ENCODE measurements around the gene OR2J2. TPM values are rescaled to one million over a fixed set of nuclear protein-coding genes. Genes with fewer than 3 reads are reported as not detected.
"Not testable (repeated sequence)": the region's sequence is repeated elsewhere in the genome, so short reads cannot be mapped to it uniquely, and the experiment has no call there.

The OR2J2 gene
- total RNA-seq, 4 donors from 2014 or later, result not detected

GRCh38 chr6:29200767-29201662, 30.3 kb downstream of the OR2J2 start:
- H3K27me3 ChIP-seq, result no peaks in the 10 kb centered on the region
- no peak for DNase-seq
- no peak overlapping the region for H3K27ac ChIP-seq
- TF ChIP-seq, protein P1, sequence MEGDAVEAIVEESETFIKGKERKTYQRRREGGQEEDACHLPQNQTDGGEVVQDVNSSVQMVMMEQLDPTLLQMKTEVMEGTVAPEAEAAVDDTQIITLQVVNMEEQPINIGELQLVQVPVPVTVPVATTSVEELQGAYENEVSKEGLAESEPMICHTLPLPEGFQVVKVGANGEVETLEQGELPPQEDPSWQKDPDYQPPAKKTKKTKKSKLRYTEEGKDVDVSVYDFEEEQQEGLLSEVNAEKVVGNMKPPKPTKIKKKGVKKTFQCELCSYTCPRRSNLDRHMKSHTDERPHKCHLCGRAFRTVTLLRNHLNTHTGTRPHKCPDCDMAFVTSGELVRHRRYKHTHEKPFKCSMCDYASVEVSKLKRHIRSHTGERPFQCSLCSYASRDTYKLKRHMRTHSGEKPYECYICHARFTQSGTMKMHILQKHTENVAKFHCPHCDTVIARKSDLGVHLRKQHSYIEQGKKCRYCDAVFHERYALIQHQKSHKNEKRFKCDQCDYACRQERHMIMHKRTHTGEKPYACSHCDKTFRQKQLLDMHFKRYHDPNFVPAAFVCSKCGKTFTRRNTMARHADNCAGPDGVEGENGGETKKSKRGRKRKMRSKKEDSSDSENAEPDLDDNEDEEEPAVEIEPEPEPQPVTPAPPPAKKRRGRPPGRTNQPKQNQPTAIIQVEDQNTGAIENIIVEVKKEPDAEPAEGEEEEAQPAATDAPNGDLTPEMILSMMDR (IDR thresholded peaks at IDR 0.05), result no peak
- no peak for TF ChIP-seq POLR2AphosphoS5 (IDR thresholded peaks at IDR 0.05)
- TF ChIP-seq POLR2A (IDR thresholded peaks at IDR 0.05), result no peak
- no peak for TF ChIP-seq EP300 (IDR thresholded peaks at IDR 0.05; ENCODE audit: low read depth)
- H3K4me3 ChIP-seq, result no peak overlapping the region
- in situ Hi-C loops (cut with MboI; ENCODE audit: low pct_ligation_motif_present in 1 of 4, low pct_unique_long_range_greater_than_20kb in 1 of 4, low sequenced_read_pairs in 3 of 4), result no loop called here
- H3K4me1 ChIP-seq, result no peaks in the 10 kb centered on the region
- intact Hi-C loops (cut with DNase I; ENCODE audit: low total_unique reads), result no loop called here
- WGBS, 2 donors (ENCODE audit: low coverage in 1 of 2), result 78% methylated on average over 21 of the region's 22 CpGs; no CpG with 5 or more reads in 1 of the 2 donors
- no peaks in the 10 kb centered on the region for H3K36me3 ChIP-seq
- no peaks in the 10 kb centered on the region for H3K9me3 ChIP-seq

DNA sequence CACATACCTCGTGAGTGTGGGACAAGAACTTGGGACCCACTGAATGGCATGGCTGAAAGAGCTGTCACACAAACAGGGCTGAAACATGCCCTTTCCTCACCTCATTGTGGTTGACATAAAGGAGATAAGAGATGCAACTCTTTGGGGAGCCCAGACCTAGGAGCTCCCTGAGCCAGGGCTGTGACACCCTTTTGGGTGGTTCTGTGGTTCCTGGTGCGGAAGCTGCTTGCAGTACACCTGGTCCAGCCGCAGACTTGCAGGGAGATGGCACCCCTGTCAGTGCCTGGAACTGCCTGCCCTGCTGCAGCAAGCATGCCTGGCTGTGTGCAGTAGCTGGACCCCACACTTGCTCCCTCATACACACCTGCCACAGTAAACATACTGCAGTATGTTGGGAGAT, 31.3 kb downstream of the OR2J2 start:
- in situ Hi-C loops (cut with MboI; ENCODE audit: low pct_ligation_motif_present in 1 of 4, low pct_unique_long_range_greater_than_20kb in 1 of 4, low sequenced_read_pairs in 3 of 4) (no loop called here), intact Hi-C loops (cut with DNase I; ENCODE audit: low total_unique reads) (no loop called here)
- Histone ChIP-seq H3K4me1 (no peaks in the 10 kb centered on the region), H3K36me3 (no peaks in the 10 kb centered on the region), H3K4me3 (no peak overlapping the region), H3K27ac (no peak overlapping the region), H3K27me3 (no peaks in the 10 kb centered on the region), H3K9me3 (no peaks in the 10 kb centered on the region)
- DNase-seq, result no peak
- WGBS, 2 donors (ENCODE audit: low coverage in 1 of 2), result 87% methylated on average over 3 of the region's 3 CpGs; no CpG with 5 or more reads in 1 of the 2 donors
- TF ChIP-seq POLR2A (IDR thresholded peaks at IDR 0.05) (no peak), EP300 (IDR thresholded peaks at IDR 0.05; ENCODE audit: low read depth) (no peak), POLR2AphosphoS5 (IDR thresholded peaks at IDR 0.05) (no peak)
- TF ChIP-seq, protein P1 (IDR thresholded peaks at IDR 0.05), result no peak

DNA sequence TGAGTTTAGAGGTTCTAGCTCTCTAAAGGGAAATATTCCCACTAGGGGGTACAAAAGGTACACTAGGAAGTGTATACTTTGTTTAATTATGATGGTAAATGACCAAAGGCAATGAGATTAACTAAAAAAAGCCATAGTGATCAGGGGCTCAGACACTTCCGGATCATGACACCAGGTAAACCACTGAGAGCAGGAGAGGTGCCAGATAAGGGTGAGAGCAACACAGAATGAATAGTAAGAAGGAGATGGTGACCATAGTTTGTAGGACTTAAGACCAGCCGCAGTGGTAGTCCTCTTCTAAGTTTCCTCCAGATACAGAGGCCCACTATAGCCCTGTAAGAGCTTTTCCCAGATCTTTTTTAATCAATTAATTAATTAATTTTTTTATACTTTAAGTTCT, 40.8 kb downstream of the OR2J2 start:
- intact Hi-C loops (cut with DNase I; ENCODE audit: low total_unique reads) (no loop called here), in situ Hi-C loops (cut with MboI; ENCODE audit: low pct_ligation_motif_present in 1 of 4, low pct_unique_long_range_greater_than_20kb in 1 of 4, low sequenced_read_pairs in 3 of 4) (no loop called here)
- TF ChIP-seq, protein P1 (IDR thresholded peaks at IDR 0.05), result no peak
- no peak for TF ChIP-seq POLR2AphosphoS5 (IDR thresholded peaks at IDR 0.05)
- no peak for TF ChIP-seq POLR2A (IDR thresholded peaks at IDR 0.05)
- no peak for TF ChIP-seq EP300 (IDR thresholded peaks at IDR 0.05; ENCODE audit: low read depth)
- no peaks in the 10 kb centered on the region for H3K27me3 ChIP-seq
- no peaks in the 10 kb centered on the region for H3K4me1 ChIP-seq
- H3K27ac ChIP-seq, result no peak overlapping the region
- no peaks in the 10 kb centered on the region for H3K36me3 ChIP-seq
- no peaks in the 10 kb centered on the region for H3K9me3 ChIP-seq
- WGBS, 2 donors (ENCODE audit: low coverage in 1 of 2), result 85 to 100% methylated on average over 2 of the region's 2 CpGs
- H3K4me3 ChIP-seq, result no peak overlapping the region
- no peak for DNase-seq

GRCh38 chr6:29216528-29216927, 45.8 kb downstream of the OR2J2 start:
- Histone ChIP-seq H3K4me3 (no peak overlapping the region), H3K9me3 (no peaks in the 10 kb centered on the region), H3K27ac (no peak overlapping the region), H3K27me3 (no peaks in the 10 kb centered on the region), H3K36me3 (no peaks in the 10 kb centered on the region), H3K4me1 (no peaks in the 10 kb centered on the region)
- TF ChIP-seq, protein P1 (IDR thresholded peaks at IDR 0.05), result no peak
- TF ChIP-seq POLR2A (IDR thresholded peaks at IDR 0.05) (no peak), EP300 (IDR thresholded peaks at IDR 0.05; ENCODE audit: low read depth) (no peak), POLR2AphosphoS5 (IDR thresholded peaks at IDR 0.05) (no peak)
- in situ Hi-C loops (cut with MboI; ENCODE audit: low pct_ligation_motif_present in 1 of 4, low pct_unique_long_range_greater_than_20kb in 1 of 4, low sequenced_read_pairs in 3 of 4), result no loop called here
- intact Hi-C loops (cut with DNase I; ENCODE audit: low total_unique reads), result no loop called here
- no peak for DNase-seq

DNA sequence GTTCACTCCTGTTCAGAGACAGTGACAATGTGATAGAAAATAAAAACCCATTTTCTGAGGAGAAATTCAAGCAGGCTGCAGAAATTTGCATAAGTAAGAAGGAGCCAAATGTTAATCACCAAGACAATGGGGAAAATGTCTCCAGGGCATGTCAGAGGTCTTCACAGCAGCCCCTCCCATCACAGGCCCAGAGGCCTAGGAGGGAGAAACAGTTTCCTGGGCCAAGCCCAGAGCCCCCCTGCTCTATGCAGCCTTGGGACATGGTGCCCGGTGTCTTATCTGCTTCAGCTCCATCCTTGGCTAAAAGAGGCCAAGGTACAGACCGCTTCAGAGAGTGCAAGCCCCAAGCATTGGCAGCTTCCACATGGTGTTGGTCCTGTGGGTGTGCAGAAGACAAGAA, 46.5 kb downstream of the OR2J2 start:
- 69% methylated on average over 2 of the region's 2 CpGs; no CpG with 5 or more reads in 1 of the 2 donors for WGBS, 2 donors (ENCODE audit: low coverage in 1 of 2)
- in situ Hi-C loops (cut with MboI; ENCODE audit: low pct_ligation_motif_present in 1 of 4, low pct_unique_long_range_greater_than_20kb in 1 of 4, low sequenced_read_pairs in 3 of 4); H3K4me1 ChIP-seq; H3K4me3 ChIP-seq; DNase-seq; intact Hi-C loops (cut with DNase I; ENCODE audit: low total_unique reads); H3K36me3 ChIP-seq; H3K9me3 ChIP-seq; H3K27ac ChIP-seq; H3K27me3 ChIP-seq: not testable (repeated sequence)

- in situ Hi-C loops (cut with MboI; ENCODE audit: low pct_ligation_motif_present in 1 of 4, low pct_unique_long_range_greater_than_20kb in 1 of 4, low sequenced_read_pairs in 3 of 4); H3K27ac ChIP-seq; H3K4me1 ChIP-seq; intact Hi-C loops (cut with DNase I; ENCODE audit: low total_unique reads); H3K4me3 ChIP-seq; H3K27me3 ChIP-seq; H3K9me3 ChIP-seq; H3K36me3 ChIP-seq; DNase-seq: not testable (repeated sequence)
- 0 to 65% methylated on average over 1 of the region's 1 CpG for WGBS, 2 donors (ENCODE audit: low coverage in 1 of 2)
Observed at GRCh38 chr6:29218056-29218455, 47.3 kb downstream of the OR2J2 start.

Data from transverse colon (tissue), 4 donors.